D721Med (cell line): ENCODE data around the gene PTPRM.
A peak's percentile ranks its signal among the peaks of the same experiment; 100 is the strongest.

Experiments used
- DNase-seq: peaks from one replicate; pipeline ENCODE4 v3.0.0; 2011; ENCODE audit warnings: low spot score; ENCODE audit not compliant: insufficient read length
- FAIRE-seq: peaks from 2 replicates; lab custom pipeline; 2011; peaks lifted over from hg19 to GRCh38; lab: Jason Lieb, UNC
- CTCF ChIP-seq: IDR thresholded peaks from 2 replicates; pipeline ENCODE4 v1.5.1; 2012; ENCODE audit warnings: mild to moderate bottlenecking, control low read depth; ENCODE audit not compliant: insufficient read depth; ENCODE audit errors: missing control alignments

PTPRM gene

GRCh38 chr18:8403713-8404112 is 836.6 kb downstream of the PTPRM start:
- FAIRE-seq: peak; percentile 25

GRCh38 chr18:8406186-8406867 is 839.2 kb downstream of the PTPRM start:
- no peak for FAIRE-seq
- TF ChIP-seq CTCF: no peak
- DNase-seq: no peak

More at GRCh38 chr18:8403713-8404112, 836.6 kb downstream of the PTPRM start:
- DNase-seq: no peak
- no peak for TF ChIP-seq CTCF

- no peak for DNase-seq
- FAIRE-seq: no peak
- no peak for TF ChIP-seq CTCF
Observed at GRCh38 chr18:8406868-8407250, 839.7 kb downstream of the PTPRM start.

- FAIRE-seq: no peak
- no peak for TF ChIP-seq CTCF
- DNase-seq: no peak
Observed at GRCh38 chr18:8409151-8409550, 842.0 kb downstream of the PTPRM start.

- FAIRE-seq (no peak), DNase-seq (no peak)
- no peak for TF ChIP-seq CTCF
Observed at GRCh38 chr18:8411492-8411891, 844.4 kb downstream of the PTPRM start.

GRCh38 chr18:8412117-8412516 is 845.0 kb downstream of the PTPRM start:
- no peak for TF ChIP-seq CTCF
- DNase-seq (no peak), FAIRE-seq (no peak)

- DNase-seq (no peak), FAIRE-seq (peak; percentile 79)
- TF ChIP-seq CTCF: no peak
Observed at GRCh38 chr18:8413189-8413588, 846.1 kb downstream of the PTPRM start.
